NOMO-1 (cell line): ENCODE results near the gene AXIN2.
"Not testable (repeated sequence)": the region's sequence is repeated elsewhere in the genome, so short reads cannot be mapped to it uniquely, and the experiment has no call there.

ENCODE experiments used
- DNase-seq, 2 experiments: peaks; one replicate each; lab custom pipeline; 2025; ENCODE audit not compliant: unreplicated experiment in 2 of 2; lab: John Stamatoyannopoulos, UW

The AXIN2 gene

GRCh38 chr17:65523411-65523810 is 38.0 kb downstream of the AXIN2 start:
- DNase-seq: no peak

- DNase-seq: no peak
Observed at GRCh38 chr17:65522751-65523404, 38.6 kb downstream of the AXIN2 start.

- DNase-seq: no peak
Observed at GRCh38 chr17:65519462-65519861, 42.0 kb downstream of the AXIN2 start.

GRCh38 chr17:65518256-65518655 is 43.2 kb downstream of the AXIN2 start:
- no peak for DNase-seq

DNA sequence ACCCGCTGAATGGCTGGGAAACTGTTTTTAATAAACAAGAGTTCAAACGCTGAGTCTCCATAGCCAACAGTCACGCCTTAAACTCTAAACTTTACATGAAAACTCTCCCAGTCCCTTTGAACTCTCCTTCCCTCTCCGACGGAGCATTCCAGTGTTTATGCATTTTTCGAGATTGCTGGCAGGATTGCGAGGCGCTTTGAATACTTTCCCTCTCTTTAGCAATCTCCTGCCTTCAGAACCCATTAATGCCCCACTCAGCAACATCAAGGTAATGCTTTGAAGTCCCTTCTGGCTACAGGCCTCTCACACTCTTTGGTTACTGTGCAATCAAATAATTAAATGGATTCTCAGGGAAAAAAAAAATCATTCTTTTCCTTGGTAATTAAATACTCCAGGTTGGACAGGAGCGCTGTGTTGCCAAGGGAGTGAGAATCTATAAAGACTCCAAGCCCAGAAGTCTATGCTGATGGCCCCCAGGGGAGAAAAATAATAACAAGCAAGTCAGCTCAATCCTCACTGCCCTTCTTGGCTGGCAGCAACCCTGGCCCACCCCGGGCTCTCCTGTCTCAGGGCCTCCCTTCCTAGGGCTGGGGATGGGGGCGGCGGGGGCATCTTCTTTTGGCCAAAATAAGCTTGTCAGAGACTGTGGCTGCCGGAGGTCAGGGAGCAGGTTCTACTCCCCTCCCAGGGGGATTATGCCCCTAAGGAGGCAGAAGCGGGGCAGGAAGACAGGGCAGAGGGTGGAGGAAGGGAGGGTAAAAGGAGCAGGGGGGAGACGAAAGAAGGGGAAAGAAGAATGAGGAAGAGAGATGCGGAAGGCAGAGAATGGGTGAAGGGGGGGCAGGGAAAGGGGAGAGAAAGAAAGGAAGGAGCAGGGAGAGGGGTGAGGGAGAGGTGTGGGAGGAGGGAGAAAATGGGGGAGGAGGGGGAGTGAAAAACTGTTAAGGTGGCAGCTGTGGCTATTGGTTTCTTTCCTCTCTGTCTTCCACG is 45.2 kb downstream of the AXIN2 start:
- DNase-seq: no peak

DNA sequence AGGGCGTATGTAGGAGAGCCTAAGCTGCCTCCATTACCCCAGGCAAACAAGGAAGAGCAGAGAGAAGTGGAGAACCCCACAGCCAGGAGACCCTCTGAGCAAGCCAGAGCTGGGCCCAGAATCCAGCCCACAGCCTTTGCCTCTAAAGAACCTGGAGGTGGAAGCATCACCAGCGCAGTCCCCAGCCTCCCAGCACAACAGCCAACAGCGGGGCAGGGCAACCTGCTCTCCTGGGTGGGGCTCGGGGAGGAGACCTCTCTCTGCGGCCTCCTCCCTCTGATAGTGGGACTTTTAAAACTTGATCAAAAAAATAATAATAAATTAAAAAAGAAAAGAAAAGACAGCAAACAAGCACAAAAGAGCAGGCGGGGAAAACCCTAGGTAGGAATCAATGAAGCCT is 45.9 kb downstream of the AXIN2 start:
- no peak for DNase-seq

DNA sequence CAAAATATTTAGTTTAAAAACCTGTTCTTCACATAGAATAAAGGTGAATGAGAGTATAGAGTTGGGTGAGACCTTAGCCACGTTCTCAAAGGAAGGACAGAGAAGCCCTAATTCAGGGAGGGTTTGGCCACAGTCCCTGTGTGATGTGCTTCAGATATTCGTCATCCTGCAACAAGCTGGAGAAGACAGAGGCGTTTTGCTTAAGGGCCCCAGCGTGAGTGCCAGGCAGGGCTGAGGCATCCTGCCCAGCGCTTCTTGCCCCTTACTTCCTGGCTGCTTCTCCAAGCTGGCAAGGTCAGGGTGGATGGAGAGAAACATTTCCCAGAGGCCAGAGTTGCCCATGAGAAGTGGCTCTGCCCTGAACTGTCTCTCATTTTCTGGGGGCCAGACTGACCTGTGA is 46.9 kb downstream of the AXIN2 start:
- no peak for DNase-seq

- no peak for DNase-seq
Observed at GRCh38 chr17:65514082-65514481, 47.4 kb downstream of the AXIN2 start.

- no peak for DNase-seq
Observed at GRCh38 chr17:65511316-65511715, 50.1 kb downstream of the AXIN2 start.

- DNase-seq: no peak
Observed at GRCh38 chr17:65509032-65509431, 52.4 kb downstream of the AXIN2 start.

DNA sequence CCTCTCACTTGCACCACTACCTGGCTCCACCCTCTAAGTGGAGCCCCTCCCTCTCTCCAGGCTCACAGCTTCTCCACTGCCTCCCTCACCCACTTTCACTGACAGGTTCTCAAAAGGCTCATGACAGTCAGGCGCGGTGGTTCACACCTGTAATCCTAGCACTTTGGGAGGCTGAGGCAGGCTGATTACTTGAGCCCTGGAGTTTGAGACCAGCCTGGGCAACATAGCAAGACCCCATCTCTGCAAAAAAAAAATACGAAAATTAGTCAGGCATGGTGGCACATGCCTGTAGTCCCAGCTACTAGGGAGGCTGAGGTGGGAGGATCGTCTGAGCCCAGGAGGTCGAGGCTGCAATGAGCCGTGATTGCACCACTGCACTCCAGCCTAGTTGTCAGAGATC is 56.8 kb downstream of the AXIN2 start:
- not testable (repeated sequence) for DNase-seq

GRCh38 chr17:65504141-65504540 is 57.3 kb downstream of the AXIN2 start:
- DNase-seq: no peak

- DNase-seq: no peak
Observed at GRCh38 chr17:65503557-65503956, 57.9 kb downstream of the AXIN2 start.

DNA sequence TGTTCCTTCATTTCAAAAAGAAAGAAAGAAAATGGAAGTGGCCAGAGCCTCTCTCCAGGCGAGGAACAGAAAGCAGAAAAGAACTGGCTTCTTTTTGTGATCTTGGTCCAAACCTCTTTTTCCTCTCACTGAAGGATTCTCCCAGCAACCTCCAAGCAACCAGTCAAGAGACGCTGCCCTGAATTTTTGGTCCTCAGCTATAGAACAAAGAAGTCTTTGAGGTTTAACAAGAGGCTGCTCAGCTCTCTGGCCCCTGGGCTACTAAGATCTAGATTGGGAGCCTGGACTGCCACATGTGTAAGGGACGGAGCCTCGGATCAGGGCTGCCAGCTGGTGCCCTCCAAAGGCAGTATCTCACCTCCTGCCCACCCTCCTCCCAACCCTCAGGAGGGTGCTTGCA is 62.6 kb downstream of the AXIN2 start:
- DNase-seq: no peak

DNA sequence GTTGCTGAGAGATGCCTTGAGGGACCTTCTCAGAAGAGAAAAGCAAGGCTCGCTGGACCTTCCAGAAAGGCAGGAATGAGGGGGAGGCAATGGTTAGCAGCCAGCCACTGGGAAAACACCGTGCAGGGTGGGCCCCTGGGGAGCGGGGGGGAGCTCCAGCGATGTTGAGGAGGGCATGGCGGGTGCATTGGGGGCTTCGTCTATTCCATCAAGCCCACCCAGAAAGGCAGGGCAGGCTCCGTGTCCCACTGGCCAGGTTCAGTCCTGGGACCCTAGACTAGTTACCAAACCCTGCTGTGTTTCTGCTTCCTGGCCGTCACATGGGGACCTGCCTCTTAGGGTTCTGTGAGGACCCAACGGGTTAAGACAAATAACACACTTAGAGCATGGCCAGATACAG is 64.6 kb downstream of the AXIN2 start:
- DNase-seq: no peak

DNA sequence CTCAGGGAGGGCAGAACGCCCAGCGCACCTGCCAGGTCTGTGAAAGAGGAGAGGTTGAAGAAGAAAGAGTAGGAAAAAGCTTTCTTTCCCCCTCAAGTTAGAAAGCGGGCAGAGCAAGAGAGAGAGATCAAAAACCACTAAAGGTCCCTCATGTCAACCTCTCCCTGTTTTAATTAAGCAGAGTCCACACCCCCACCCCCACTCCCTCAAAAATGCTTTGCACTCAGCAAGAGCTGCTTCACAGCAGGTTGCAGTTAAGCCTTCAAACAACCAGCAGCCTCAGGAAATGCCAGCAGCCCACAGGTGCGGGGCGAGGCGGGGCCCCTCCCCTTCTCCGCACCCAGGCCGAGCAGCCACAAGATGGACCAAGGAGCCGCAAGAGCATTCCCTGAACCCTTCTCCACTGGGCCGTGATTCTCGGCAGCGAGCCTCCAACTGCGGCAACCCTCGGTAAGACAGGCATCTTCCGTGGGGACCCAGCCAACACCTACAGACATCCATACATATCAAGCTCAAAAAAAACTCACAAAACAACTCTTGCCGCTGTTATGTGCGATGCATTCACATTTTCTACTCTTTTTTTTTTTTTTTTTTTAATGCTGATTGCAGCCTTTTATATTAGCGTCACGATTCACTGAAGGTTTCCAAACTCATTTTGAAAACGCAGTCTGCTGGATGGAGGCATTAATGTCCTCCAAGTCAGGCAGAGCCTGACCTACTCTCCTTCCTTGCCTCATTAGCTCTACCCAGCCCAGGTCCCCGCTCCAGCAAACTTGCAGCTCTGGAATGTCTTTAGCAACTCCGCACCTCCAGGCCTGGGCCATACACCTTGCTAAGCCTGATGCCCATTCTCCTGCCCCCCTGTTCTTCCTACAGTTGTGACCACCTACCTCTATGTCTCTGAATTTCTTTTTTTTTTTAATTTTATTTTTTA is 66.1 kb downstream of the AXIN2 start:
- no peak for DNase-seq

GRCh38 chr17:65489413-65490155 is 71.9 kb downstream of the AXIN2 start:
- no peak for DNase-seq

DNA sequence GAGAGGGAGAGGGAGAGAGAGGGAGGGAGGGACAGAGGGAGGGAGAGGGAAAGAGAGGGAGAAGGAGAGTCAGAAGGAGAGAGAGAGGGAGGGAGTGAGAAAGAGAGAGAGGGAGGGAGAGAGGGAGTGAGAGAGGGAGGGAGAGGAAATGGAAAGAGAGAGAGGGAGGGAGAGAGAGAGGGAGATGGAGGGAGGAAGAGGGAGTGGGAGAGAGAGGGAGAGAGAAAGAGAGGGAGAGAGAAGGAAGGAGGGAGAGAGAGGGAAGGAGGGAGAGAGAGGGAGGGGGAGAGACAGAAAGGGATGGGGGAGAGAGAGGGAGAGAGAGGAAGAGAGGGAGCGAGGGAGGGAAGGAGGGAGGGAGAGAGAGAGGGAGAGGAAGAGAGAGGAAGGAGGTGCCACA is 72.8 kb downstream of the AXIN2 start:
- no peak for DNase-seq

GRCh38 chr17:65487990-65488389 is 73.5 kb downstream of the AXIN2 start:
- DNase-seq: no peak

DNA sequence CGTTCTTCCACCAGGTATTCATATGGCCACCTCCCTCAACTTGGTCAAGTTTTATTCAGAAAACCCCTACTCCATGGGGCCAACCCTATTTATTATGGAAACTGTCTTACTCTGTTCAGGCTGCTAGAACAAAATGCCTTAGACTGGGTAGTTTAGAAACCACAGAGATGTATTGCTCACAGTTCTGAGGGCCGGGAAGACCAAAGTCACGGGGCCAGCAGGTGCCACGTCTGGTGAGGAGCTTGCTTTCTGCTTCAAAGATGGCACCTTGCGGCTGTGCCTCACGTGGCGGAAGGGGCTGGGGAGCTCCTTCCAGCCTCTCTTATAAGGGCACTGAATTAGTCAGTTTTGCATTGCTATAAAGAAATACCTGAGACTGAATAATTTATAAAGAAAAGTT is 74.3 kb downstream of the AXIN2 start:
- DNase-seq: no peak
